IPS DF 6.9 (cell line): ENCODE results near the gene RPS2.
"Not testable (repeated sequence)": the region's sequence is repeated elsewhere in the genome, so short reads cannot be mapped to it uniquely, and the experiment has no call there.

Experiments used
- DNase-seq: peaks from one replicate; pipeline ENCODE4 v3.0.0-alpha.2; 2013; ENCODE audit warnings: low read depth, low spot score
- H3K27ac ChIP-seq: one replicate; pipeline ENCODE4 v1.5.1; 2013; ENCODE audit warnings: low read length, control low read depth
- H3K27me3 ChIP-seq: 2 replicates; pipeline ENCODE4 v1.6.1; 2013; ENCODE audit warnings: mild to moderate bottlenecking, low read length; ENCODE audit not compliant: control insufficient read depth, insufficient read depth
- H3K36me3 ChIP-seq: 2 replicates; pipeline ENCODE4 v1.6.1; 2013; ENCODE audit warnings: low read length; ENCODE audit not compliant: control insufficient read depth, insufficient read depth
- H3K4me1 ChIP-seq: 2 replicates; pipeline ENCODE4 v1.6.1; 2013; ENCODE audit warnings: low read length; ENCODE audit not compliant: control insufficient read depth, insufficient read depth
- H3K4me3 ChIP-seq: 2 replicates; pipeline ENCODE4 v1.5.1; 2013; ENCODE audit warnings: mild to moderate bottlenecking, low read length
- H3K9me3 ChIP-seq: 2 replicates; pipeline ENCODE4 v1.6.1; 2013; ENCODE audit warnings: low read length, inconsistent platforms; ENCODE audit not compliant: control insufficient read depth, insufficient read depth
- WGBS: extraction: QIAGEN DNeasy Blood & Tissue Kit; methylation state at CpG from one replicate; pipeline ENCODE4 v1.1.7; 2013; ENCODE audit warnings: mixed read lengths, missing lambda C conversion rate; ENCODE audit not compliant: insufficient read length, insufficient coverage; 5-methylcytosine and 5-hydroxymethylcytosine counted together

Gene RPS2

GRCh38 chr16:1946495-1947368 is 17.9 kb downstream of the RPS2 start:
- H3K4me3 ChIP-seq: no peak overlapping the region
- no peaks in the 10 kb centered on the region for H3K27me3 ChIP-seq
- no CpG with 5 or more reads among the region's 38 CpGs for WGBS
- H3K4me1 ChIP-seq: 0 out of 2 replicates have a peak, but pooled peaks cover 3% of the 10 kb centered on the region
- H3K9me3 ChIP-seq: no peaks in the 10 kb centered on the region
- no peak for DNase-seq
- no peaks in the 10 kb centered on the region for H3K36me3 ChIP-seq
- H3K27ac ChIP-seq: no peak overlapping the region

DNA sequence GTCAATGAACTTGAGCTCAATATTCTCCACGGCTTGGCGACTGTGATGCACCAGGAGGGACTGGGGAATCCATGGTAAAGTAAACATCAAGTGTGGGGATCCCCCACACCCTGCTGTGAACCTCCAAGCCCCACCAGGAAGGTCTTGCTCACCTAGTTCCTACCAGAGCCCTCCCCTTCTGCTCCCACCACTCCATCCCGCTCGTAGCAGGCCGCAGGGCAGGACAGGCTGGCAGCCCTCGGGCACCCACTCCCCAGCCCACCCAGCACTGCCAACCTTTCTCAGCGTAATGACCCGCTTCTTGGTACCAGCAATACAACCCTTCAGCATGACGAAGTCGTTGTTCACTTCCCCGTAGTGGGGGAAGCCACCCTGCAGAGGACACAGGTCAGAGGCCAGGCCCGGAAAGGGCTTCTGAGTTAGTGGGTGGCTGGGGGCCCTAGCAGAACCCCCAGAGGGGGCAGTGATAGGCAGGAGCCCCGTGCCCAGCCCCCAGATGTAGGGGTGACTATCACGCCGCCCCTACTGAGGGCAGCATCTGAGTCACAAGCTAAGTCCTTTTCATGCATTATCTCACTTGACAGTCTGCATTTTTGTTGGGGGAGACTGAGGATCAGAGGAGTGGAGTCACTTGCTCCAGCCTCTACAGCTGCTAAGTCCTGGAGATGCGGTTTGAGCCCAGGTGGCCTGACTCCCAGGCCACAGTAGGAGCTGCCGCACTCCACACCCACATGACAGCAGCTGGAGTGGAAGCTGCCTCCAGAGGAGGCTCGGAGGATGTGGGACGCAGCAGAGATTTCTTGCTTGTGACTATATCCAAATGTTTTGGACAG is 18.9 kb downstream of the RPS2 start:
- no peak overlapping the region for H3K27ac ChIP-seq
- no CpG with 5 or more reads among the region's 19 CpGs for WGBS

DNA sequence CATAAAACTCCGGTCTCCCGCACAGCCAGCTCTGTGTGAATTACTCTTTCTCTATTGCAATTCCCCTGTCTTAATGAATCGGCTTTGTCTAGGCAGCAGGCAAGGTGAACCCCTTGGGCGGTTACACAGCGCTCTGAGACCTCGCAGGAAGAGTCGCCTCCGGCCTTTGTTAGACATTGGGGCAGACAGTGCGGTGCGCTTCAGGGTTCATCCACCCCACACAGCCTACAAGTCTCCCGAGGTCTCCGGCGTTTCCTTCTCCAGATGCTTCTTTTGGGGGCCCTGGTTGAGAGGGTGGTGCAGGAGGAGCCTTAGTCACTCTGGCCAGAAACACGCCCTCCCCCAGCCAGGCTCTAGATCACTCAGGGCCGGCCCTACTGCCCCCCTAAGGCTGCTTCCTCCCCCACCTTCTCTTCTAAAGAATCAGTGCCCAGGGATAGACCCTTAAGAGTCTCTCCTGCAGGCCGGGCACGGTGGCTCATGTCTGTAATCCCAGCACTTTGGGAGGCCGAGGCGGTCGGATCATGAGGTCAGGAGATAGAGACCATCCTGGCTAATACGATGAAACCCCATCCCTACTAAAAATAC is 19.9 kb downstream of the RPS2 start:
- no peak for DNase-seq
- Histone ChIP-seq H3K27ac (no peak overlapping the region), H3K4me3 (no peak overlapping the region), H3K9me3 (no peaks in the 10 kb centered on the region), H3K27me3 (no peaks in the 10 kb centered on the region), H3K4me1 (peaks cover 3% of the 10 kb centered on the region; the same call in 1 of the 2 replicates), H3K36me3 (peaks cover 6% of the 10 kb centered on the region)
- WGBS: no CpG with 5 or more reads among the region's 21 CpGs

More for the DNA sequence above, 18.9 kb downstream of the RPS2 start:
- DNase-seq: no peak
- no peaks in the 10 kb centered on the region for H3K27me3 ChIP-seq
- H3K36me3 ChIP-seq: no peaks in the 10 kb centered on the region
- peaks cover 3% of the 10 kb centered on the region; the same call in 1 of the 2 replicates for H3K4me1 ChIP-seq
- H3K4me3 ChIP-seq: no peak overlapping the region
- H3K9me3 ChIP-seq: no peaks in the 10 kb centered on the region

DNA sequence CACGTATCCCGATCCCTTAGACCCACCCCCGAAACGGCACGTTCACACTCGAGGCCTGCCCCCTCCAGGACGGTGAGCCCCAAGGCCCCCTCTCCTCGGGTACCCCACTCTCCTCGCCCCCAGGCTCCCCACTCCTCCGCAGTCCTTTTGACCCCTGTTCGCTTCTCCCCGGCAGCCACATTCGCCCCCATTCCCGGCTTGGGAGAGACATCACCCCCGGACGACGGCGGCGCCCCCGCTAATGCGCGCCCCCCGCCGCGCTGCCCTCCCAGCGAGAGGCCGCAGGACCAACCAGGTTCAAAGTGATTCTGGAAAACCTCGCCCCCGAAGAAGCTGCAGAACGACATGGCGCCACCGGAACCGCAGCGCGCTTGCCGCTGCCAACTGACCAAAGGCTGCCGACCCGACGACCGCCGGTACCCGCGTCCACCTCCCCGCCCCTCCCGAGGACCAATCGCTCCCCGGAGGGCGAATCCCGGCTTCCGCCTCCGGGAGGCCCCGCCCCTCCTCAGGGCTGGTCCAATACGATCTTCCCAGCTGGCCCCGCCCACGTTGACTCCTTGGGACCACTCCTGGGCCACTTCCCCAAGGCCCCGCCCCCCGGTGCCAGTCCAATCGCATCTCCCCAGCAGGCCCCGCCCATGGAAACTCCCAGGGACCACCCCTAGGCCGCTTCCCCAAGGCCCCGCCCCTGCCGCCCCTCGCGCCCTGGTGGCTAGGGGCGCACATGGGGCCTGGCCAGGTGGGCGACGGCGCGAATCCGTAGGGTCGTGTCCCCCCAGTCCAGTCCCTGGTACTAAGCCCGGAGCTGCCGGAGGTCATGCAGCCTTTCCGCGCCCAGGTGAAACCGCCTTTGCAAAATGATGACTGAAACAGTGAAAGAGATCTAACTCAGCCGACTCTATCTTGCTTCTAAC is 21.6 kb downstream of the RPS2 start, which contains the start of gene MSRB1:
Gene MSRB1, minus strand, starts transcription at position 390 of the 917 bp plus-strand sequence. Its CDS starts 43 bp downstream, at position 347.
- H3K4me3 ChIP-seq: peak within 1 kb of the TSS; percentile 50
- peak; percentile 96 for DNase-seq
- WGBS: no CpG with 5 or more reads among the region's 77 CpGs
- no peak within 1 kb of the TSS for H3K27ac ChIP-seq
- no peaks in the 10 kb centered on the region for H3K9me3 ChIP-seq
- H3K36me3 ChIP-seq: peaks cover 16% of the 10 kb centered on the region
- H3K4me1 ChIP-seq: peaks cover 3% of the 10 kb centered on the region; the same call in 1 of the 2 replicates
- no peaks in the 10 kb centered on the region for H3K27me3 ChIP-seq

DNA sequence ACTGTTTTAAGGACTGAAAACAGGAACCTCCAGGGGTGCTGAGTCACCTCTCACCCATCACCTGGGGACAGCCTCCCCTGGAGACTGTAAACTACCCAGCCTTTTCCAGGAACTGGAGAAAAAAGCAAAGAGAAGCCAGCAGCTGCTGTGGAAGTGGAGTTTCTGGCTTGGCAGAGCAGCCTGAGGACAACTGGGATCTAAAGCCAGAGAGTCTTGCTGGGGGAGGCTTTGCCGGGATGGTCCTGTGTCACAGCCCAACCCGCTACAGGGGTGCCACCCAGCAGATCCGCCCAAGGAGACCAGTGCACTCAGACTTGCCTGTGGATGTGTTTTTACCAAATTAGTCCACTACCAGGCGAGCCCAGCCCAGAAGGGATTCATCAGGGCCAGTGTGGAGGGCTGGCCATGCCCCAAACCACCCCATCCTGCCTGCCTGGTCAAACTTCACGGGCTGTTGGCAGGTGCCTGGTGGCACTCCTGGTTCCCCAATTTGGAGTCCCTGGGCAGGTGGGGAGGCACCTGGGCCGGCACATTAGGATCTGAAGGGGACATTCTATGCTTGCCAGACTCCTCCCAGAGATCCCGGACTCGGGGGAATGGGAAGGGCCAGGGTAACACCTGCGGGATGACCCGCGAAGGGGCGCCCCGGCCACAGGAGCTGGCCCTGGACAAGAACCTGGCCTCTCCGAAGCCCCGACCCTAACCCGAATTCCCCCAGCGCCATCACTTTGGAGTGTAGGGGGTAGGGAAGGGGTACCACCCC is 22.4 kb downstream of the RPS2 start:
- Histone ChIP-seq H3K36me3 (peaks cover 16% of the 10 kb centered on the region), H3K9me3 (no peaks in the 10 kb centered on the region), H3K27ac (no peak overlapping the region), H3K4me3 (peak overlapping the region; percentile 50), H3K4me1 (peaks cover 3% of the 10 kb centered on the region; the same call in 1 of the 2 replicates), H3K27me3 (no peaks in the 10 kb centered on the region)
- no CpG with 5 or more reads among the region's 17 CpGs for WGBS
- no peak for DNase-seq

DNA sequence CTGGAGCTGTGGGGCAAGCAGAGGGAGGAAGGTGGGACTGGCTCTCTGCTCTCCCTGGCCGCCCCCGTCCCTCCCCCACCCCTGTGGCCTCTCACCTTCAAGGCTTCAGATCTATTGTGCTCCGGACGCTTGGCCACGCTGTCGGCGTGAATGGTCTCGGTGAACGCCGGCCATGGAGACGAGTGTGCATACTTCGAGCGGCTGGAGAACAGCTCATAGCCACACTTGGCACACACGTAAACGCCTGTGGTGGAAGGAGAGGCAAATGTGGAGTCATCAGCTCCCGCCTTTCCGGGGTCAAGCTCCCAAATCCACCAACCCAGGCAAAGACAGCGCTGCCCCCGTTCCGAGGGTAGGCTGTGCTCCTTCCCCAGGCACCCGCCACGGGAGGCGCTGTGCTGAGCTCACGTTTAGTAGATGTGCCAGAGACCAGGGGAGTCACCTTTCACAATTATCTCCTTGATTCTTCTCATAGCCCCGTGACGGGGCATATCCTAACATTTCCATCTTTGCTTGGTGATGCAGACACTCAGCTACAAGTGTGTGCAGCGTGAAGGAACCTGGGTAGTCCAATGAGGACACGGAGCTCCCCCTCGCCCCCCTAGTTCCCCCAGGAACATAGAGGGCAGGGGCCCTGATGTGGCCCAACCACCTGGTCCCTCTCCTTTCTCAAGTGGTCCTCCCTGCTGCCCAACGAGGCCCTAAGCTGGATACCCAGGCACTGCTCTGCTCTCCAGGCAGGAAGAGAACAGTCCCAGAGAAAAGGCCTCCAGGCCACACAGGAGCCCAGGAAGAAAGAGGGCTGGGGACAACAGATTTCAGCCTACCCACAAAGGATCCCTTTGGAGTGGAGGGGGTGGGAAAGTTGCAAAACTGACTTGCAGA is 23.2 kb downstream of the RPS2 start:
- DNase-seq: no peak
- WGBS: no CpG with 5 or more reads among the region's 30 CpGs
- H3K4me1 ChIP-seq: peaks cover 3% of the 10 kb centered on the region; the same call in 1 of the 2 replicates
- H3K9me3 ChIP-seq: no peaks in the 10 kb centered on the region
- H3K4me3 ChIP-seq: no peak overlapping the region
- H3K36me3 ChIP-seq: peaks cover 16% of the 10 kb centered on the region
- no peaks in the 10 kb centered on the region for H3K27me3 ChIP-seq
- H3K27ac ChIP-seq: no peak overlapping the region

- Histone ChIP-seq H3K36me3 (peaks cover 16% of the 10 kb centered on the region), H3K4me3 (no peak overlapping the region), H3K9me3 (no peaks in the 10 kb centered on the region), H3K27ac (no peak overlapping the region), H3K27me3 (no peaks in the 10 kb centered on the region), H3K4me1 (peaks cover 3% of the 10 kb centered on the region; the same call in 1 of the 2 replicates)
- DNase-seq: no peak
- WGBS: no CpG with 5 or more reads among the region's 23 CpGs
Observed at GRCh38 chr16:1940273-1941161, 24.1 kb downstream of the RPS2 start.

DNA sequence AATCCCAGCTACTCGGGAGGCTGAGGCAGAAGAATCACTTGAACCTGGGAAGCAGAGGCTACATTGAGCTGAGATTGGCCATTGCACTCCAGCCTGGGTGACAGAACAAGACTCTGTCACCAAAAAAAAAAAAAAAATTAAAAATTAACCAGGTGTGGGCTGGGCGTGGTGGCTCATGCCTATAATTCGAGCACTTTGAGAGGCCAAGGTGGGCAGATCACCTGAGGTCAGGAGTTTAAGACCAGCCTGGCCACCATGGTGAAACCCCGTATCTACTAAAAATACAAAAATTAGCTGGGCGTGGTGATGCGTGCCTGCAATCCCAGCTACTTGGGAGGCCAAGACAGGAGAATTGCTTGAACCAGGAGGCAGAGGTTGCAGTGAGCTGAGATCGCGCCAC is 24.8 kb downstream of the RPS2 start:
- no CpG with 5 or more reads among the region's 8 CpGs for WGBS
- H3K36me3 ChIP-seq: peaks cover 16% of the 10 kb centered on the region
- not testable (repeated sequence) for H3K4me3 ChIP-seq, H3K4me1 ChIP-seq, H3K27me3 ChIP-seq, DNase-seq, H3K27ac ChIP-seq, H3K9me3 ChIP-seq
